Hematopoietic multipotent progenitor cell treated with erythropoietin and hydrocortisone succinate and interleukin-3 and kit ligand, for 6 days (in vitro differentiated cells): ENCODE data around the gene TMEM158.

Experiments used
- DNase-seq: peaks from one replicate; pipeline ENCODE4 v3.0.0-alpha.2; 2015

TMEM158 gene

DNA sequence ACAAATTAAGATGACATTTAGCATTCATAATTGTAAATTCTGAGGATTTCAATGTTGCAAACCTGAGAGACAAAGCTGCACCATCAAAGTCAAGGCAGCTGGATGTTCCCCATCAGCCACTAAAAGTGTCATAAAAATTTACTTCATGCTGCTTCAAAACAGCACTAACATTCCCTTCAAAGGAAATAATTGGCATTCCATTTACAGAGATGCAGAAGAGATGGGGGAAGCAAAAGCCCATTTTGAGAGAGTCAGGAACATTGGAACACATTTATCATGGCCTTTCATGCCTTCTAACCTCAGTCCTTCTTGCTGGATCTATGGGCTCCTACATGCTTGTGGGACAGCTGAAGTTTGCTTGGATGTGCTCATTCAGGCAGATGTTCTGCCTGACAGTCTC lies 6.4 kb upstream of the TMEM158 start:
- no peak for DNase-seq

DNA sequence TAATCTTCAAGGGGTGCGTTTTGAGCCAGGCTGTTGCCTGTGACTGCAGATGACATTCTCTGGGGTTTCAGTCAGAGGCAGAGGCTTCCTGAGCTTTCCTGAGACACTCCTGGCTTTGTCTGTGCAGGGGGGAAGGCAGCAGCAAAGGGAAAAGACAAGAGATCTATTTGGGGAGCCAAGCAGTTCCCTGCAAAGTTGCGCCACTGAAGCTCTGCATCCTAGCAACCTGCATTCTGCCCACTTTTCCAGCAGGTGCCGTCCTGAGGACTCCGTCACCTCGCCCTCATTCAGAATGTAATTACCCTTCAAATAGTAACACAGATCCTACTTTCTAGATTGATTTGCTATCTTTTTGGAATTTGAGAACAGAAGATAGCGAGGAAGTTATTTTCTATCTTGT lies 1.9 kb upstream of the TMEM158 start:
- no peak for DNase-seq

DNA sequence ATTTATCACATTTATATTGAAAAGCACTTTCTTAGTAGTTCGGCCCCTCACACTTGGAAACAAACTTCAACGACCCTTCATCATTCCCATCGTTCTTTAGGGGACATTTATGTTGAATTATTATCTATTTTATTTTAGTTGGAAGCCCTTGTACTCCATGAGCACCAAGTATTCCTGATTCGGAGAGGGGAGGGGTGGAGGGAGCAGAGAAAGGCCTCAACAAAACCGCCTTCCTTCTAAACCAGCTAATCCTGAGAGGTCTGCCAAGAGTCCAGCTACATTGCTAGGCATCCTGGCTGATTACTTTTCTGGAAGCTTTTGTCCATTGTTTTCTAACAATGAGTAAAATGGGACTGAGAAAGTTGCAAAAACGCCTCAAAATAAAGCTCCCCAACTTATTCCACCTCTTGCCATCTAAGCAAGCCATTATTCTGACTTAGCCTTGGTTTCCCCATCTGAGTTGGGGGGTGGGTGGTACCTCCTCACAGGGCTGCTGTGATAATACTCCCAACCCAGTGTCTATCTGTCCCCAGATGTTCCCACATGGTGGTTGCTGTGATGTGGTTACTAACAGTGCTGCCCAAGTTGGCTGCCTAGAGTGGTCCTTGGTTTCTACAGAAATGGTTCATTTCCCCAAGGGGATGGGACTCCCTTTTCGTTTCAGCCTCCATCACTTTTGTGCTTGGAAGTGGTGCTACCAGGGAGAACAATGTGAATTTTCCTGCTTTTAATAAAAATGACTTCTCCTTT lies 1.2 kb upstream of the TMEM158 start:
- DNase-seq, result peak; percentile 59

DNA sequence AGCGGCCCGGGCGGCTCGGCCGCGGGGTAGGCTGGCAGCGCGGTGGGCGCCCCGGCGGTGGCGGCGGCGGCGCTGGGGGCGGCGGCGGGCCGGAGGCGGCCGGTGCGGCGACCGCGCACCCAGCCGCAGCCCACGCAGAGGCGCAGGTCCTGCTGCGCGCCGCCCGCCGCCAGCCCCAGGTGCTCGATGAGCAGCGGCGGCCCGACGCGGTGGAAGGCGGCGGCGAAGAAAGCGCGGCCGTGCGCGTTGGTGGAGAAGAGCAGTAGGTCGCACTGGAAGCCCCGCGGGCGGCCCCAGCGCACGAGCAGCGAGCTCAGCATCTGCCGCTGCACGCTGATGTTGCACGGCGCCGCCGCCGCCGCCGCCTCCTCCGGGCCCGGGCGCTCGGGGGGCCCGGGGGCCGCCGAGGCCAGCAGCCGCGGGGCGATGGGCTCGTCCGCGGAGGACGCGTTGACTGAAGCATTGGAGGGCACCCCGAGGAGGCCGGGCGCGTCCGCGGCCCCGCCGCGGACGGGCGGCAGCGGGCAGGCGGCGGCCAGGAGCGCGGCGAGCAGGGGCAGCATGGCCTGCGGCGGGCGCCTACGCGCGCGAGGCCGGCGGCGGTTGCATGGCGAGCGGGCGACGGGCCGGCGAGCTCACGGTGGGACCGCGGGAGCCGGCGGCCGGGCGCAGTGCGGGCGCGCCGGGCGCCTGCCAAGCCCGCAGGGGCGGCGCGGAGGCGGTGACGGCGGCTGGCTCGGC lies 452 bp downstream of the TMEM158 start:
- DNase-seq, result peak; percentile 57

DNA sequence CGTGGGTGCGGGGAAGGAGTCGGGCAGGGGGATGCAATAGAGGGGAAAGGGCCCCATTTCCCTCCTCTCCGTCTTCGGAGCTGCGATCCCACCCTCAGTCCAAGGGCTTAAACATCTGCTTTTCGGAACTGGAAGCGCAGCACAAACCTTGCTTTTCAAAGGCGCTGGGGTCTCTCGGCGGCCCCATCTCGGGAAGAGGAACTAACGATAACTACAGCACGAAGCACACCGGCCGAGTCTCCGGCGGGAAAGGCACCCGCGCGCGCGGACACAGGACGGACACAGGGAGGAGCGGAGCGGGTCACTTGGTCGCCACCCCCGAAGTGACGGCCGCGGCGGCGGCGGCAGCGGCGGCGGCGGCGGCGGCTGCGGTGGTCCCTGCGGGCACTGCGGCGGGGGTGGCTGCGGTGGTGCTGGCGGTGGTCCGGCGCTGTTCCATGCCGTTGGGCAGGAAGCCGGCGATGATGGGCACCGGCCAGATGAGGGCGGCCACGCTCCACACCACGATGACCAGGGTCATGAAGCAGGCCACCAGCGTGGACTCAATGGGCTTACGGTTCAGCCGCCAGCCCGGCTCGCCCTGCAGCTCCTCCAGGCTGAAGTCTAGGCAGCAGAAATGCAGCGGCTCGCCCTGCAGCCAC lies 1.1 kb downstream of the TMEM158 start:
- DNase-seq, result peak; percentile 66

DNA sequence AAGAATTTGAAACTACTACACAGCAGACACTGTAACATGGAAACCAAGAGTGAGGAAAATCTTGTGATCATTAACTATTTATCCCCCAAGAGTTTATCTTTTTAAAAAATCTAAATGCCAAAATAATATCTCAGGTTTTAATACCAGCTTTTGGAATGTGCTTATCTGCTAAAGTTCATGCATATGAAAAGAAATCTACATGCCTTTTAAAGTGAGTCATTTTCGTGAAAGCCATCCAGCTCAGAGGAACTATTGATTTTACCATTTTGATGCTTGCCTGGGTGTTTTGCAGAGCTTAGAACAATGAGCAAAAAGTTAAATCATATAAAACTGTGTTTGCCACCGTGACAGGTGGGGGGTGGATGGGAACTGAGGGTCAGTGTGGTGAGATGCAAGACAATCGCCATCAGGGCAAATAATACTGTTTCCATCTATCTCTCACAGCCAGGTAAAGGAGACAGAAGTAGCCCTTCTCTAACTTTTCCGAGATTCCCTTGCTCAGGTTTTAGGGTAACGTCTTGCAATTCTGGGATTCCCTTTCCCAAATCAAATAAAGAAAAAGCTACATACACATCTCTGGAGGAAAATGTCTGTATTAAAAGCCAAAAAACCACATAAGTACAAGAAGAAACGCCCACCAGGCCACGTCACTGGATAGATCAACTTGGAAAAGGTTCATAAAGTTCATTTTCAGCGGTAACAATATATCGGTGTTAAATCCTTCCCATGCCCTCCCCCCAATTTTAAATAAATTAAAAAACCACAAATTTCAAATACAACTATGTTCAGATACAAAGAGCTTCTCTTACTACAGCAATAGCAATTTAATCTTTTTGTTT lies 2.0 kb downstream of the TMEM158 start:
- peak; percentile 18 for DNase-seq

DNA sequence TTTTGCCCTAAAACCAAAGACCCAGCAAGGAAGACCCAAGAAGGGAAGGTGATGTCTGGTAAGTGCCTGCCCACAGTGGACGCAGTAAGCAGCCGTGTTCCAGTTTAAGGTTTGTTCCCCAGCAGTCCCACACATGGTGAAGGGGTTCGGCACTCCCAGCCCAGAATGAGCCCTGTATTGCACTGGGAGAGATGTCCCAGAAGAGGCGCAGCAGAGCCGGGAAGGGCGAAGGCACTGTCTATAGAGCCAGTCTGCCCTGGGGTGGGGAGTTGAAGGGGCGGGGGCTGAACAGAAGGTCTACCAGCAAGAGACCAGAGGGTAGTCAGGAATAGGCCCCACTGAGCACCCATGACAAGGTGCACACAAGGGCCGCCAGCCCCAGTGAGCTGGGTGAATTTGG lies 6.4 kb downstream of the TMEM158 start:
- no peak for DNase-seq

DNA sequence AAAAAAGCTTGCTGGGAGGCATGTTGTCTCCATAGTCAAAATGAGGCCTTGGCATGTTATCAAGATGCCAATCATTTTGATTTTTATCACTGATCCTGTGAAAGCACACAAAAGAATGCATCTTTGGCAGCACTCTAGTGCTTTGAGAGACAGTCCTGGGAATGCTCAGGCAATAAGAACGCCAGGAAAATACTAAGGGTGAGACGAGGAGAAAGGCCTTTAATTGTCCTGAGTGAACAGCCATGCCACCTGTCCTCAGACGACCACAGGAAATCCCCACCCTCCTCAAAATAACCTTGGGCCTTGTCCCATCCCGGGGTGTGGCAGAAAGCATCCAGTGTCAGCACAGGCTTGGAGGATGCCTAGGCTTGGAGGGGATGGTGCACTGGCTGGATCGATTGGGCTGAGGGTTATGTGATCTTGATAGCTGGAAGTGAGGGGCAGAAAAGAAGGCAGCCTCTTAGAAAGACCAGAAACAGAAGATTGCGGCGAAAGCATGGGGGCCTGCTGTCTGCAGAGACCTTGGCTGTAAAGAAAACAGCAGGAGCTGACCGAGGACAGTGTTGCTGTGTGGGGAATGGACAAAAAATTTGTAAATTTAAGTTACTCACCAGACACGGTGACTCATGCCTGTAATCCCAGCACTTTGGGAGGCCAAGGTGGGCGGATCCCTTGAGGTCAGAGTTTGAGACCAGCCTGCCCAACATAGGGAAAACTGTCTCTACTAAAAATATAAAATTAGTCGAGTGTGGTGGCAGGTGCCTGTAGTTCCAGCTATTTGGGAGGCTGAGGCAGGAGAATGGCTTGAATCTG lies 7.3 kb downstream of the TMEM158 start:
- no peak for DNase-seq

DNA sequence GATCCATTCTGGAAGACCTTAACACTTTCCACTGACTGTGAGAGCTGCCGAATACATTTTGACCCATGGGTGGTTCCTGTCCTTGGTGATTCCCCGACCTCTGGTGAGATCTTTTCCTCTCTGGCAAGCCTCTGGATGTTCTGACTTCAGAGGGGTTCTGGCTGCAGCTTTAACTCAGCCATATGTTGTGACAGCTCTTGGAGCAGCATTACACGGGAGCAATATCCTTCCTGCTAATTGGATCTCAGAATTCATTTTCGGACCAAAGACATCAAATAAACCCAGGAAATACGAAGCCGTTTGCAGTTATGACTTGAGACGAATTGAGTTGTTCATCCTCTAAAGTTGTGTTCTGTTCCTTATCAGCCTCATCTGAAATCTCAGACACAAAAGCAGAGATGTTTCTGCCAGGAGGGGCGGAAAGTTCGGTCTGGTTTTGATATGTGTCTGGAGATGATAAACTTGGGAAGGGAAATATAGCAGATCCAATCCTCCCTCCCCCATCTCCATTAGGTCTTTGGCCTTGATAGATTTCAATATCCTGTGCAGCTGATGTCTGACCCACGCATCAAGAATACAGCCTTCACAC lies 10.0 kb downstream of the TMEM158 start:
- no peak for DNase-seq

DNA sequence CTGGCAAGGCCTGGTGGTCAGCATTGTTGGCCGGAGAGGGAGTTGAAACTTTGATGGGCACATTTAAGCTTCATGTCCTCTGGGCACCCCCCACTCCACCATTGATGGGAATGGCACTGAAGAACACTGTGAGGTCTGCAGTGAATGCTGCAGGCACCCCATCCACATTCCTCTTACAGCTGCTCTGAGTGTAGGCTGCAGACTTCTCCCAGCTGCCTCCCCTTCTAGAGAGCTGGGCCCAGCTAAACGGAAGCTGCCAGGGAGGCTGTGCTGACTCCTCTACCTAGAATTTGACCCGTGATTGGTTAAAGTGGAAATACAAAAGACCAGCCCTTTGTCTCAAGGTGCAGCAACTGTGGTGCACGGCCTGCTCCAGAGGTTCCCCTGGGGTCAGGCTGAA lies 10.6 kb downstream of the TMEM158 start:
- DNase-seq, result no peak

DNA sequence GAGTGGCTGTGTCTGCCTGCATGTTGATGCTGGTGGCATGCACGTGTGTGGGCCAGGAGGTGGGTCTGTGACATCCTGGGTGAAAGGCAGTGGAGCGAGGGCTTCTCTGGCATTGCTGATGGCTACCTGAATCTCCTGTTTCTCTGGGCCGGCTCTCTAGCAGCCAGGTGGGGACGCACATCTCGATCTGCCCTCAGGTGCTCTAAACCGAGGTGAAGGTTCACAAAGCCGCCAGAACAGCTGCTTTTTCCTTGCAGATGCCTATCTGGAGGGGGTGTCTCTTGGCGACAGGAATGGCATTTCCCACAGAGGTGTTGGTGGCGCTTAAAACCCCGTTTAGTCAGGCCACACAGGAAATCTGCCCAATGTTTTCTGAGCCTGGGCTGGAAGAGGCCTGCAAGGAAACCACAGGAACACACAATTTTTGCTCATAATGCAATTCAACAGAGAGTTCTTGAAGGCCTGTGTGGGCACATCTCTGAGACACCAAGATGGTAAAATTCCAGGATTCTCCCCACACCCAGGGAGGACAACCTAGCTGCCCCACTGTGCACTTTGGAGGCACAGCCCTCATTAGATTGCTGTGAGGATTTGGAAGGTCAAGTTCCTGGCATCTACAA lies 11.9 kb downstream of the TMEM158 start:
- no peak for DNase-seq

DNA sequence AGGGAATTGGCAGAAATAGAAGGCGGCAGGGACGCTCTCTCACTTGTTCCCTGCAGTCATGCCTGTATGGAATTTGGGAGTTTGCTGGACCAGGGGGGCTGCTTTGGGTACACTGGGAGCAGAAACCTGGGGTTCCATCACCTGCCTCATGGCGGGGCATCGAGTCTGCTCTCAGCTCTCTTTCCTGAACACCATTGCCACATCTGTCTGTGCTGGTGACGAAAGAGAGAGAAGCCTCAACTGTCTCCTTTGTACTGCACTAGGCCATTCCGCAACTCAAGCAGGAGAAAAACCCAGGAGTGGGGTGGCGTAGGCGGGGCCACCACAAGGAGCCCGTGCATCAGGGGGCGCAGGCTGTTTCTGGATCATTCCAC lies 14.0 kb downstream of the TMEM158 start:
- no peak for DNase-seq

DNA sequence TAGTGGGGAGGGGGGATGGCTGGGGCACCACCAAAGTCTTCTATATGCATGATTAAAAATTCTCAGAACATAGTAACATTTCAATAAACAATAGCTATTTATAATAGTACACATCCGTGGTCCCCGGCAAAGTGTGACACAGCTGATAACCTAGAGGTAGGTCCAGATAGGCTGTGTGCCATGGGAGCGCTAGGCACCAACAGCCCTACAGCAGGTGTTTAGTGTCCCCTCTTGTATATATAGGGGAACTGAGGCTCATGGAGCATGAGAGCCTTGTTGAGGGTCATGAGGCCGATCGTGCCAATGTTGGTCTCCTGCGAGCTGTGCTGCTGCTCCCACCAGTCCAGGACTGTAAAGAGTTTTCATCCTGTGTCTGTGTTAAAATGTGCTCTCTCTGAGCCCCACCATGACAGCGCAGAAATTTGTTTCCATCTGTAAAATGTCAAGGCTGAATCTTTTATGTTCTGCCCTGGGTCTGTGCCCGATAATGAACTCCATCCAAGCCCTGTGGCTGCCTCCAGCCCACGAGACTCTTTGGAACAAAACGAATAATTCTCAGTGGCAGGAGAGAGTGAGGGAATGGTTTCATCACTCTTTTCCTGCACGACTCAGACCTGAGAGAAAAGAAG lies 14.5 kb downstream of the TMEM158 start:
- DNase-seq, result no peak

DNA sequence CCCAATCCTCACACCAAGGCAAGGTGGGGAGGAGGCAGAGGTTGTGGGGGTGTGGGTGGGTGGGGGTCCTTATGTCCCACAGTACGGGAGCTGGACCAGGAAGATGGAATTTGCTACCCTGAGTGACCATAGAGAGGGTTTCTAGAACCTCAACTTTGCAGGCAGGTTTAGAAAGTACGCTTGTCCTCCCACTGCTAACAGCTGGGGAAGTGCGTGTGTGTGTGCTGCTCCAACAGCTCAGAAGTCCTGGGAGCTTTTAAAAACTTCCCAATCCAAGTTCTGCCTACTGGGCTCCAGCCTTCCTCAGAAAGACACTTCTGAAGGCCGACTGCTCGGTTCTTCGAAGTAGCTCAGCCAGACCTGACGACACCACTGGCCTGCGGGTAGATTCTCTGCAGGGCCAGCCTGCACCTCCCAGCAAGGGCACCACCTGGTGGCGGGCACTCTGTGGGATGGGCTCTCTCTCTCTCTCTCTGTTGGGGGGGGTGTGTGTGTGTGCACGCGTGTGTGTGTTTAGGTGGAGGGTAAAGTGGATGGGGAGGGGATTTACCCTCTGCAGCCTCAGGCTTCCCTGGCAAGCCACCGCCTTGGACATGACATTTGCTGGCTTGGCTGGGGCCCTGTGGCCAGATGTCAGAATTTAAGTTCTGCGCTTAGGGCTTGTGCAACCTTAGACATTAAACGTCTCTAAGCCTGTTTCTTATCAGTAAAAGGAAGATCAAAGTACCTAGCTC lies 15.6 kb downstream of the TMEM158 start:
- DNase-seq, result peak; percentile 88

DNA sequence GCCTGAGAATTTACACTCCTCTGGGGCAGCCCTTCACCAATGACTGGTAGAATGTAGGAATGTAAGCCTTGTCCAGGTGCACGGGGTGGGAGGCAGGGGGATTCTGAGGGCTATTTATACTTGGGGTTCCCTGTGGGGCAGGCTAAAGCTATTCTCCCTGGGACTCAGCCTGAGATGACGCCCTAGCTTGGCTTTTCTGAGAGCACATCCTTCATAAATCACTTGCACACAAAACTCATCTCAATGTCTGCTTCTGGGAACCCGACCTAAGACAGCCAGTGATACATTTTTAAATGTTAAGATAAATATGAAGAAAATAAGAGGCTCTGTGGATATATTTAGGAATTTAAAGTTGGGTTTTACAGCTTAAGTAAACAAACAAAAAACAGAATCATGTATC lies 16.6 kb downstream of the TMEM158 start:
- DNase-seq, result no peak

DNA sequence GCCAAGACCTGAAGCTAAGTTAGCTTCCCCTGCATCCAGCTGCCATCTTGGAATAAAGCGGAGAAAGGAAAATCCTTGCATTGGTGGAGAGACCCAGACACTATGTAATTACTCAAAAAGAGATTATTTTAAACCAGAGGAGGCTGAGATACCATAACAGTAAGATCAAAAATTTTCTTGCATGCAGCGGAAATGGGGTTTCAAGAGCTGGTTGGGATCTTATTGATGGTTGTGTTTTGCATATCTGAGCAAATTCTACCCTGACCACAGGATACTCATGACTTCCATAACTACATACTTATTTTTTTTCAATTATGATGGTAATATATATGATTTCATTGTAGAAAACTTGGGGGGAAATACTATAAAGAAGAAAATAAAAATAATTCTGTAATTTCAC lies 17.5 kb downstream of the TMEM158 start:
- no peak for DNase-seq

DNA sequence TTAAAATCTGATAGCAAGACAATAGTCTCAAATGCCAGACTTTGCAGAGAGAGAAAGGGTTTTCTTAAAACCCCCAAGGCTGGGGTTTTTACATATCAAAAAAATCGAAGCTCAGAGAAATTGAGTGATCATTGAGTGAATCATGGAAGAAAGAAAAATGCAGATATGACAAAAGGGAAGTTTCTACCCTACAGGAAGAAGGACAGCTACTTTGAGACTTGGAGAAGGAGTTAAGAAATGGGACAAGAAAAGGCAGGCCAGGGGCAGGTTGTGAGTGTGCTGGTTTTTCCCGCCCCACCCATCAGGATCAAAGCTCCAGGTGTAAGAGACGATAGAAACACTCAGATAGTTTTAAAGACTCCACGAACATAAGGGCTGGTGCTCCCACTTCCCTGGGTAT lies 18.6 kb downstream of the TMEM158 start:
- no peak for DNase-seq

DNA sequence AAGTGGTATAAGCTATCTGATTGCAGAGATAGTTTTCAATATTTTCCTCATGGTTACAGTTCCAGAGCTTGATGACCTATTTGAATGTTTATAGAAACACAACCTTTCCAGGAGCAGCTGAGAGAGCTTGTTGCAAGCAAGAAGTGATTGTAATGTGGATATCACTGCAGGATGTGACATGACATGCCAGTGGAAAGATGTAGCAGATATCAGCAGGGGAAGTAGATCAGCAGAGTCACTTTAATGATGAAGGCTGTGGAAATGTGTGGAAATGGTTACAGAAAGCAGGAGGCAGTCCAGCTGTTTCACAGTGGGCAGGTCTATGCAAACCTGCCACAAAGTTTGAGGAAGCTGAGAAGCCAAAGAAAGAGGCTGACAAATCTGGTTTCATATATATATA lies 21.0 kb downstream of the TMEM158 start:
- peak; percentile 29 for DNase-seq

DNA sequence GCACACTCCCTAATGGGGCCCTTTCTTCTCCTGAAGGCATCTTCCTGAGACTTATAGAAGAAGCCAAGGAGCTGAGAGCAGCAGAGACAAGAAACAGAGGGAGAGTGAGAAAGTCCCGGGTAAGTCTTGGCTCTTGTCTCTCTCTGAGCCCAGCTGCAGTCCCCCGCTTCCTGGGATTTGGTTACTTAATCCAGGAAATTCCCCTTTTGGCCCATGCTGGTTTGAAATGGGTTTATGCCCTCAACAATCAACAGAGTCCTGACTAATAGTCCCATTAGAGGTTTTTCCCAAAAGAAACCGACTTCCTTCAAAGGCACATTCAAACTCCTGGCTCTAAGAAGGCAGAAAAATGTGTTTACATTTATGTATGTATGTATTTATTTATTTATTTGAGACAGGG lies 22.0 kb downstream of the TMEM158 start:
- DNase-seq, result no peak
